H1 (cell line): ENCODE measurements around the gene RRAD. TPM values are rescaled to one million over a fixed set of nuclear protein-coding genes. Genes with fewer than 3 reads are reported as not detected.

Source experiments
- BCL11A ChIP-seq, 2 experiments: IDR thresholded peaks; one replicate each; pipeline ENCODE4 v1.6.1; 2011; ENCODE audit warnings: low read depth in 2 of 2, low read length in 2 of 2, mild to moderate bottlenecking in 2 of 2
- EGR1 ChIP-seq: IDR thresholded peaks from 2 replicates; pipeline ENCODE4 v1.6.1; 2011; ENCODE audit warnings: low read depth, low read length, borderline replicate concordance
- FOSL1 ChIP-seq: IDR thresholded peaks from 2 replicates; pipeline ENCODE4 v1.6.1; 2011; ENCODE audit warnings: mild to moderate bottlenecking, low read depth, low read length, moderate library complexity; ENCODE audit not compliant: insufficient read depth
- SIN3A ChIP-seq, 2 experiments: IDR thresholded peaks in 1 of 2; conservative IDR thresholded peaks in 1 of 2; 2 replicates each; pipeline ENCODE4 v1.6.1; 2011 to 2012; ENCODE audit warnings: low read length in 2 of 2, improper control_type of control experiment in 1 of 2, low read depth in 1 of 2, mild to moderate bottlenecking in 1 of 2
- SUZ12 ChIP-seq: fragments of 200-600 bp; sonication (generic); IDR thresholded peaks from 2 replicates; pipeline ENCODE4 v1.6.1; 2012; ENCODE audit warnings: mild to moderate bottlenecking, inconsistent platforms, low read length, moderate library complexity, mixed read lengths
- polyA plus RNA-seq, 7 experiments: library from polyadenylated mRNA; depleted of rRNA in 3 of 7; stranded (reverse) in 5 of 7; unstranded in 2 of 7; fragments of >200 nt in 5 of 7; fragments of 200-250 nt in 2 of 7; gene quantifications; 1 replicate in 5 of 7; 2 replicates in 1 of 7; 4 replicates in 1 of 7; pipeline versions ENCODE4 v1.2.1 to v1.2.3, GENCODE V29; 2011 to 2013; ENCODE audit warnings: missing spikeins in 2 of 7, mixed read lengths in 2 of 7
- total RNA-seq: library from RNA; stranded (reverse); fragmentation: NEBNext Ultra II Directional; extraction: Animal tissue kit (Norgen Biotek cat#: 25700); gene quantifications from 2 replicates; pipeline ENCODE4 v1.2.1, GENCODE V29; 2021
- TF ChIP-seq, protein P1 (sequence below): IDR thresholded peaks from 2 replicates; pipeline ENCODE4 v1.6.1; 2012; ENCODE audit warnings: inconsistent platforms

RRAD gene
- total and polyA plus RNA-seq, 2 of the 8 experiments (the other 6 are each of a cell fraction or from before 2014, with no cell fraction given) = 0.17 TPM; not detected in 1

GRCh38 chr16:66890799-66891198 is 34.5 kb downstream of the RRAD start (continued):
- TF ChIP-seq SIN3A (conservative IDR thresholded peaks at IDR 0.05 in 1 of 2, IDR thresholded peaks at IDR 0.05 in 1 of 2; ENCODE audit: low read depth in 1 of 2, low read length in 2 of 2) (no peak), EGR1 (no peak), BCL11A (IDR thresholded peaks at IDR 0.05; ENCODE audit: low read depth in 2 of 2, low read length in 2 of 2) (no peak), SUZ12 (no peak), FOSL1 (no peak)
- TF ChIP-seq, protein P1, sequence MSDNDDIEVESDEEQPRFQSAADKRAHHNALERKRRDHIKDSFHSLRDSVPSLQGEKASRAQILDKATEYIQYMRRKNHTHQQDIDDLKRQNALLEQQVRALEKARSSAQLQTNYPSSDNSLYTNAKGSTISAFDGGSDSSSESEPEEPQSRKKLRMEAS = no peak
